ENCODE results near the gene TRPC4AP.

The TRPC4AP gene

GRCh38 chr20:34964486-34964885 is 128.1 kb downstream of the TRPC4AP start:
- no peak for DNase-seq

- no peak for DNase-seq
Observed at GRCh38 chr20:34956751-34957472, 135.7 kb downstream of the TRPC4AP start.

- no peak for DNase-seq
Observed at GRCh38 chr20:34956041-34956458, 136.6 kb downstream of the TRPC4AP start.

- peak; percentile 86 to 93 for DNase-seq
Observed at GRCh38 chr20:34955231-34956040, 137.2 kb downstream of the TRPC4AP start, which contains the start of the genes GSS and MYH7B. TSS of gene GSS (minus strand) at chr20:34955806. CDS start at chr20:34951852, 3,954 bp downstream. TSS of gene MYH7B (plus strand) at chr20:34955868. CDS start at chr20:34978006, 22,138 bp downstream.

- no peak for DNase-seq
Observed at GRCh38 chr20:34954904-34955230, 137.7 kb downstream of the TRPC4AP start.

GRCh38 chr20:34953960-34954359 is 138.6 kb downstream of the TRPC4AP start:
- no peak for DNase-seq

- DNase-seq = no peak
Observed at GRCh38 chr20:34952671-34953070, 139.9 kb downstream of the TRPC4AP start.
